ENCODE results near the gene ANO1. TPM values are rescaled to one million over a fixed set of nuclear protein-coding genes. Genes with fewer than 3 reads are reported as not detected.

The ANO1 gene
- total and polyA plus RNA-seq, 4 donors = 7.8 to 64.8 (median 32.2) TPM

DNA sequence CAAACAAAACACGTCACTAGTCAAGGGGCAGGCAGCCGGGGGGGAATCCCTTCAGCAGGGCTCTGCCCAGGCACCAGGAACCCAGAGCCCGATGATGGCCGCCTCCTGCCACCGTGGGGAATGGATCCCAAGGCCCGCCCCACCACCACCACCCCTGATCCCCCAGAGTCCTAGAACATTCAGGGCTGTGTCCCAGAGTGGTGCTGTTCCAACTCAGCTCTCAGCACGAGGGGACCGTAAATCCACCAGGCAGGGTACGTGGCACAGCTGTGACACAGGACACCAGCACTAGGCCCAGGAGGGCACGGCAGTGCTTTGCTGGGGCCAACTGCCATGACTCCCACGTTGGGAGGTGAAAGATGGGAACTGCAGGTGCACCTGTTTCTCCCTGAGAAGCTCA is 29.6 kb downstream of the ANO1 start:
- peaks cover 0 to 10% (median 3%) of the 10 kb centered on the region in 4 donors for H3K36me3 ChIP-seq (ENCODE audit: control insufficient read depth in 4 of 4, insufficient read depth in 3 of 4, low read depth in 1 of 4, low read length in 3 of 4)
- H3K4me1 ChIP-seq (ENCODE audit: control insufficient read depth in 4 of 4, insufficient read depth in 4 of 4, low read length in 3 of 4) = peaks cover 10 to 27% (median 17%) of the 10 kb centered on the region in 4 donors
- H3K27me3 ChIP-seq (ENCODE audit: control insufficient read depth in 4 of 4, insufficient read depth in 4 of 4, low read length in 3 of 4) = no peaks in the 10 kb centered on the region
- no peak for DNase-seq (ENCODE audit: low spot score)
- 86% methylated on average over 11 of the region's 11 CpGs for WGBS
- H3K27ac ChIP-seq (ENCODE audit: low read depth in 1 of 2, low read length in 2 of 2) = no peak overlapping the region
- H3K9ac ChIP-seq (ENCODE audit: low read depth in 1 of 2, low read length in 2 of 2) = no peak overlapping the region
- H3K4me3 ChIP-seq (ENCODE audit: low read depth in 1 of 3, low read length in 3 of 3) = no peak overlapping the region
- TF ChIP-seq, protein P1, sequence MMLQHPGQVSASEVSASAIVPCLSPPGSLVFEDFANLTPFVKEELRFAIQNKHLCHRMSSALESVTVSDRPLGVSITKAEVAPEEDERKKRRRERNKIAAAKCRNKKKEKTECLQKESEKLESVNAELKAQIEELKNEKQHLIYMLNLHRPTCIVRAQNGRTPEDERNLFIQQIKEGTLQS (IDR thresholded peaks at IDR 0.05) = no peak
- no peak for TF ChIP-seq RAD21 (IDR thresholded peaks at IDR 0.05)
- TF ChIP-seq, protein P2, sequence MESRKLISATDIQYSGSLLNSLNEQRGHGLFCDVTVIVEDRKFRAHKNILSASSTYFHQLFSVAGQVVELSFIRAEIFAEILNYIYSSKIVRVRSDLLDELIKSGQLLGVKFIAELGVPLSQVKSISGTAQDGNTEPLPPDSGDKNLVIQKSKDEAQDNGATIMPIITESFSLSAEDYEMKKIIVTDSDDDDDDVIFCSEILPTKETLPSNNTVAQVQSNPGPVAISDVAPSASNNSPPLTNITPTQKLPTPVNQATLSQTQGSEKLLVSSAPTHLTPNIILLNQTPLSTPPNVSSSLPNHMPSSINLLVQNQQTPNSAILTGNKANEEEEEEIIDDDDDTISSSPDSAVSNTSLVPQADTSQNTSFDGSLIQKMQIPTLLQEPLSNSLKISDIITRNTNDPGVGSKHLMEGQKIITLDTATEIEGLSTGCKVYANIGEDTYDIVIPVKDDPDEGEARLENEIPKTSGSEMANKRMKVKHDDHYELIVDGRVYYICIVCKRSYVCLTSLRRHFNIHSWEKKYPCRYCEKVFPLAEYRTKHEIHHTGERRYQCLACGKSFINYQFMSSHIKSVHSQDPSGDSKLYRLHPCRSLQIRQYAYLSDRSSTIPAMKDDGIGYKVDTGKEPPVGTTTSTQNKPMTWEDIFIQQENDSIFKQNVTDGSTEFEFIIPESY (IDR thresholded peaks at IDR 0.05) = no peak
- no peak for TF ChIP-seq RXRA (IDR thresholded peaks at IDR 0.05)
- TF ChIP-seq FOXA2 (IDR thresholded peaks at IDR 0.05) = no peak
- TF ChIP-seq GABPA (IDR thresholded peaks at IDR 0.05 in 1 of 2, conservative IDR thresholded peaks at IDR 0.05 in 1 of 2) = no peak
- no peak for TF ChIP-seq HNF4G (IDR thresholded peaks at IDR 0.05)
- no peak for TF ChIP-seq EGR1 (IDR thresholded peaks at IDR 0.05; ENCODE audit: low read depth in 2 of 2)
- TF ChIP-seq HNF4A (conservative IDR thresholded peaks at IDR 0.05) = no peak
- TF ChIP-seq SP1 (IDR thresholded peaks at IDR 0.05) = no peak
- TF ChIP-seq, protein P3, sequence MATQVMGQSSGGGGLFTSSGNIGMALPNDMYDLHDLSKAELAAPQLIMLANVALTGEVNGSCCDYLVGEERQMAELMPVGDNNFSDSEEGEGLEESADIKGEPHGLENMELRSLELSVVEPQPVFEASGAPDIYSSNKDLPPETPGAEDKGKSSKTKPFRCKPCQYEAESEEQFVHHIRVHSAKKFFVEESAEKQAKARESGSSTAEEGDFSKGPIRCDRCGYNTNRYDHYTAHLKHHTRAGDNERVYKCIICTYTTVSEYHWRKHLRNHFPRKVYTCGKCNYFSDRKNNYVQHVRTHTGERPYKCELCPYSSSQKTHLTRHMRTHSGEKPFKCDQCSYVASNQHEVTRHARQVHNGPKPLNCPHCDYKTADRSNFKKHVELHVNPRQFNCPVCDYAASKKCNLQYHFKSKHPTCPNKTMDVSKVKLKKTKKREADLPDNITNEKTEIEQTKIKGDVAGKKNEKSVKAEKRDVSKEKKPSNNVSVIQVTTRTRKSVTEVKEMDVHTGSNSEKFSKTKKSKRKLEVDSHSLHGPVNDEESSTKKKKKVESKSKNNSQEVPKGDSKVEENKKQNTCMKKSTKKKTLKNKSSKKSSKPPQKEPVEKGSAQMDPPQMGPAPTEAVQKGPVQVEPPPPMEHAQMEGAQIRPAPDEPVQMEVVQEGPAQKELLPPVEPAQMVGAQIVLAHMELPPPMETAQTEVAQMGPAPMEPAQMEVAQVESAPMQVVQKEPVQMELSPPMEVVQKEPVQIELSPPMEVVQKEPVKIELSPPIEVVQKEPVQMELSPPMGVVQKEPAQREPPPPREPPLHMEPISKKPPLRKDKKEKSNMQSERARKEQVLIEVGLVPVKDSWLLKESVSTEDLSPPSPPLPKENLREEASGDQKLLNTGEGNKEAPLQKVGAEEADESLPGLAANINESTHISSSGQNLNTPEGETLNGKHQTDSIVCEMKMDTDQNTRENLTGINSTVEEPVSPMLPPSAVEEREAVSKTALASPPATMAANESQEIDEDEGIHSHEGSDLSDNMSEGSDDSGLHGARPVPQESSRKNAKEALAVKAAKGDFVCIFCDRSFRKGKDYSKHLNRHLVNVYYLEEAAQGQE (IDR thresholded peaks at IDR 0.05) = no peak
- TF ChIP-seq NR2F2 (IDR thresholded peaks at IDR 0.05) = no peak
- TF ChIP-seq, protein P4, sequence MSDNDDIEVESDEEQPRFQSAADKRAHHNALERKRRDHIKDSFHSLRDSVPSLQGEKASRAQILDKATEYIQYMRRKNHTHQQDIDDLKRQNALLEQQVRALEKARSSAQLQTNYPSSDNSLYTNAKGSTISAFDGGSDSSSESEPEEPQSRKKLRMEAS (IDR thresholded peaks at IDR 0.05) = no peak
- TF ChIP-seq TAF1 (conservative IDR thresholded peaks at IDR 0.05) = no peak
- TF ChIP-seq YY1 (IDR thresholded peaks at IDR 0.05) = no peak
- TF ChIP-seq FOXA1 (IDR thresholded peaks at IDR 0.05) = no peak
- TF ChIP-seq, protein P5, sequence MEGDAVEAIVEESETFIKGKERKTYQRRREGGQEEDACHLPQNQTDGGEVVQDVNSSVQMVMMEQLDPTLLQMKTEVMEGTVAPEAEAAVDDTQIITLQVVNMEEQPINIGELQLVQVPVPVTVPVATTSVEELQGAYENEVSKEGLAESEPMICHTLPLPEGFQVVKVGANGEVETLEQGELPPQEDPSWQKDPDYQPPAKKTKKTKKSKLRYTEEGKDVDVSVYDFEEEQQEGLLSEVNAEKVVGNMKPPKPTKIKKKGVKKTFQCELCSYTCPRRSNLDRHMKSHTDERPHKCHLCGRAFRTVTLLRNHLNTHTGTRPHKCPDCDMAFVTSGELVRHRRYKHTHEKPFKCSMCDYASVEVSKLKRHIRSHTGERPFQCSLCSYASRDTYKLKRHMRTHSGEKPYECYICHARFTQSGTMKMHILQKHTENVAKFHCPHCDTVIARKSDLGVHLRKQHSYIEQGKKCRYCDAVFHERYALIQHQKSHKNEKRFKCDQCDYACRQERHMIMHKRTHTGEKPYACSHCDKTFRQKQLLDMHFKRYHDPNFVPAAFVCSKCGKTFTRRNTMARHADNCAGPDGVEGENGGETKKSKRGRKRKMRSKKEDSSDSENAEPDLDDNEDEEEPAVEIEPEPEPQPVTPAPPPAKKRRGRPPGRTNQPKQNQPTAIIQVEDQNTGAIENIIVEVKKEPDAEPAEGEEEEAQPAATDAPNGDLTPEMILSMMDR (IDR thresholded peaks at IDR 0.05; ENCODE audit: low read depth, low read length, missing input control) = no peak
- TF ChIP-seq JUND (IDR thresholded peaks at IDR 0.05) = no peak
- no peaks in the 10 kb centered on the region for H3K9me3 ChIP-seq (ENCODE audit: control insufficient read depth in 4 of 4, low read length in 3 of 4)

Data from liver (tissue), 9 donors.